ENCODE results near the gene SH3PXD2B. TPM values are rescaled to one million over a fixed set of nuclear protein-coding genes. Genes with fewer than 3 reads are reported as not detected.
"Not testable (repeated sequence)": the region's sequence is repeated elsewhere in the genome, so short reads cannot be mapped to it uniquely, and the experiment has no call there.

Gene SH3PXD2B
- polyA plus RNA-seq, 3 donors = 0.19 to 0.77 (median 0.31) TPM

DNA sequence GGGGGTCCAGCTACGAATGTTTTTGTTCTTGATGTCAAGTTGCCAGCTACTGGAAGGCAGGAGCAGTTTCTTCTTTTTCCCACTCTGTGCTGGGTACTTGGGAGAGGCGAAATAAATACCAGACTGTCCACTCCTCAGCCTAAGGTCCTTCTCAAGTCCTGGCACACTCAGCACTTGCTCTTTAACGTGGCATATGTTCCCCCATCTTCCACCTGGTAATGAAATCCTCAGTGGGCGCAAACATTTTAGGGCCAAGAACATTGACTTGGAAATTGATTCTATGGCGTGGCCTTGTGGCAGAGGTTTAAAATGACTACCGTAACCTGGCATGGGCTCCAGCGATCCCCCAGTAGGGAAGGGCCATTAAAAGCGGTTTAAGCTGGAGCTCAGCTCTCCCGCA lies 119.7 kb downstream of the SH3PXD2B start:
- Mint-ChIP-seq H3K27me3 (ENCODE audit: low read depth in 3 of 3) (peaks cover 2 to 8% (median 3%) of the 10 kb centered on the region in 3 donors), H3K4me1 (no peaks in the 10 kb centered on the region), H3K27ac (no peak overlapping the region), H3K4me3 (no peak overlapping the region), H3K9me3 (no peaks in the 10 kb centered on the region), H3K36me3 (no peaks in the 10 kb centered on the region)
- intact Hi-C loops (cut with micrococcal nuclease) = no loop called here
- Histone ChIP-seq H3K27ac (ENCODE audit: low read depth in 1 of 2, low read length in 2 of 2) (no peak overlapping the region), H4K20me1 (ENCODE audit: insufficient read depth, low read length) (no peaks in the 10 kb centered on the region), H3K9me3 (replicated peaks in 1 of 2; ENCODE audit: control insufficient read depth in 1 of 2, insufficient read depth in 1 of 2, low read length in 2 of 2) (no peaks in the 10 kb centered on the region), H3K4me3 (replicated peaks in 1 of 3; ENCODE audit: low read depth in 2 of 3, low read length in 3 of 3) (no peak overlapping the region), H3K9ac (ENCODE audit: insufficient read depth, low read length, poor library complexity, severe bottlenecking) (no peak overlapping the region), H3K79me2 (ENCODE audit: insufficient read depth, low read length) (no peaks in the 10 kb centered on the region), H3K27me3 (ENCODE audit: control insufficient read depth in 2 of 2, insufficient read depth in 2 of 2, low read length in 2 of 2) (no peaks in the 10 kb centered on the region), H3K4me2 (replicated peaks; ENCODE audit: extremely low read depth, low read length, poor library complexity, severe bottlenecking) (no peak overlapping the region), H2AFZ (ENCODE audit: insufficient read depth, low read depth, low read length, poor library complexity, severe bottlenecking) (no peak overlapping the region), H3K36me3 (replicated peaks in 1 of 2; ENCODE audit: control insufficient read depth in 1 of 2, insufficient read depth in 2 of 2, low read length in 2 of 2) (no peaks in the 10 kb centered on the region), H3K4me1 (ENCODE audit: control insufficient read depth in 1 of 2, insufficient read depth in 2 of 2, low read length in 2 of 2) (no peaks in the 10 kb centered on the region)
- 97% methylated on average over 3 of the region's 9 CpGs for WGBS (ENCODE audit: insufficient coverage)
- DNase-seq = no peak
- TF ChIP-seq, protein P1, sequence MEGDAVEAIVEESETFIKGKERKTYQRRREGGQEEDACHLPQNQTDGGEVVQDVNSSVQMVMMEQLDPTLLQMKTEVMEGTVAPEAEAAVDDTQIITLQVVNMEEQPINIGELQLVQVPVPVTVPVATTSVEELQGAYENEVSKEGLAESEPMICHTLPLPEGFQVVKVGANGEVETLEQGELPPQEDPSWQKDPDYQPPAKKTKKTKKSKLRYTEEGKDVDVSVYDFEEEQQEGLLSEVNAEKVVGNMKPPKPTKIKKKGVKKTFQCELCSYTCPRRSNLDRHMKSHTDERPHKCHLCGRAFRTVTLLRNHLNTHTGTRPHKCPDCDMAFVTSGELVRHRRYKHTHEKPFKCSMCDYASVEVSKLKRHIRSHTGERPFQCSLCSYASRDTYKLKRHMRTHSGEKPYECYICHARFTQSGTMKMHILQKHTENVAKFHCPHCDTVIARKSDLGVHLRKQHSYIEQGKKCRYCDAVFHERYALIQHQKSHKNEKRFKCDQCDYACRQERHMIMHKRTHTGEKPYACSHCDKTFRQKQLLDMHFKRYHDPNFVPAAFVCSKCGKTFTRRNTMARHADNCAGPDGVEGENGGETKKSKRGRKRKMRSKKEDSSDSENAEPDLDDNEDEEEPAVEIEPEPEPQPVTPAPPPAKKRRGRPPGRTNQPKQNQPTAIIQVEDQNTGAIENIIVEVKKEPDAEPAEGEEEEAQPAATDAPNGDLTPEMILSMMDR (IDR thresholded peaks at IDR 0.05) = no peak

DNA sequence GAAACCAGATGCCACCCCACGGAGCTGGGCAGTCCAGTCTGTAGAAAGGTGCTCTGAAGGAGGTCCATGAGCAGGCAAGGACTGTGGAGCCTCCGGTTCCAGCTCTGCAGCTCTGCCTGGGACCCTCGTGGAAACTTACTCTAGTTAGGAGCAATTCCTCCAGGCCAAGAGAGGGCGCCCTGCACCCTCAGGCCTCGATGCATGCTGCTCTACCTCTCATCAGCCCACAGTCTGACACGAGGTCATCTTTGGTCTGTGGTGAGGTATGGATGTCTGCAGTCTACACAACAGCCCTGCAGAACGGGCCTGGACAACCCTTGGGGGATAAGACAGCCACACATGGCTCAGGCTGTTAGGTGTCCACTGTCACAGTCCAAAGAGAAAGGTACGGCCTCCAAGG lies 120.1 kb downstream of the SH3PXD2B start:
- no peaks in the 10 kb centered on the region for H3K4me1 ChIP-seq (ENCODE audit: control insufficient read depth in 1 of 2, insufficient read depth in 2 of 2, low read length in 2 of 2)
- no peak overlapping the region for H3K4me3 Mint-ChIP-seq
- peaks cover 2 to 8% (median 4%) of the 10 kb centered on the region in 3 donors for H3K27me3 Mint-ChIP-seq (ENCODE audit: low read depth in 3 of 3)
- no peaks in the 10 kb centered on the region for H3K36me3 Mint-ChIP-seq
- no peaks in the 10 kb centered on the region for H3K9me3 ChIP-seq (replicated peaks in 1 of 2; ENCODE audit: control insufficient read depth in 1 of 2, insufficient read depth in 1 of 2, low read length in 2 of 2)
- no peaks in the 10 kb centered on the region for H3K36me3 ChIP-seq (replicated peaks in 1 of 2; ENCODE audit: control insufficient read depth in 1 of 2, insufficient read depth in 2 of 2, low read length in 2 of 2)
- H3K4me2 ChIP-seq (replicated peaks; ENCODE audit: extremely low read depth, low read length, poor library complexity, severe bottlenecking) = no peak overlapping the region
- DNase-seq = no peak
- no peak overlapping the region for H3K4me3 ChIP-seq (replicated peaks in 1 of 3; ENCODE audit: low read depth in 2 of 3, low read length in 3 of 3)
- H3K27me3 ChIP-seq (ENCODE audit: control insufficient read depth in 2 of 2, insufficient read depth in 2 of 2, low read length in 2 of 2) = no peaks in the 10 kb centered on the region
- TF ChIP-seq, protein P1 (IDR thresholded peaks at IDR 0.05) = no peak
- H3K9ac ChIP-seq (ENCODE audit: insufficient read depth, low read length, poor library complexity, severe bottlenecking) = no peak overlapping the region
- no peaks in the 10 kb centered on the region for H4K20me1 ChIP-seq (ENCODE audit: insufficient read depth, low read length)
- H3K27ac ChIP-seq (ENCODE audit: low read depth in 1 of 2, low read length in 2 of 2) = no peak overlapping the region
- 98% methylated on average over 6 of the region's 8 CpGs for WGBS (ENCODE audit: insufficient coverage)
- H3K4me1 Mint-ChIP-seq = no peaks in the 10 kb centered on the region
- intact Hi-C loops (cut with micrococcal nuclease) = no loop called here
- H3K9me3 Mint-ChIP-seq = no peaks in the 10 kb centered on the region
- no peak overlapping the region for H2AFZ ChIP-seq (ENCODE audit: insufficient read depth, low read depth, low read length, poor library complexity, severe bottlenecking)
- no peaks in the 10 kb centered on the region for H3K79me2 ChIP-seq (ENCODE audit: insufficient read depth, low read length)
- H3K27ac Mint-ChIP-seq = no peak overlapping the region

DNA sequence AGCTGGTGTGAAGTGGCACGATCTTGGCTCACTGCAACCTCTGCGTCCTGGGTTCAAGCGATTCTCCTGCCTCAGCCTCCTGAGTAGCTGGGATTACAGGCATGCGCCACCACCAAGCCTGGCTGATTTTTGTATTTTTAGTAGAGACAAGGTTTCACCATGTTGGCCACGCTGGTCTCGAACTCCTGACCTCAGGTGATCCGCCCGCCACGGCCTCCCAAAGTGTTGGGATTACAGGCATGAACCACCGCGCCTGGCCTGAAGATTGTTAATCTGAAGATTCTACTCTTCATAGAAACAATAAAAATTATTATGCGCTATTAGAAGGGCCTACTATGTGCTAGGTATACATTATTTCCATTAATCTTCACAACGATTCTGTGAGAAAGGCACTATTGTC lies 127.4 kb downstream of the SH3PXD2B start:
- H3K4me1 Mint-ChIP-seq; H3K36me3 Mint-ChIP-seq; H3K9ac ChIP-seq (ENCODE audit: insufficient read depth, low read length, poor library complexity, severe bottlenecking); H3K79me2 ChIP-seq (ENCODE audit: insufficient read depth, low read length); DNase-seq; H3K27ac ChIP-seq (ENCODE audit: low read depth in 1 of 2, low read length in 2 of 2); H3K4me2 ChIP-seq (replicated peaks; ENCODE audit: extremely low read depth, low read length, poor library complexity, severe bottlenecking); H3K27me3 Mint-ChIP-seq (ENCODE audit: low read depth in 3 of 3); H3K36me3 ChIP-seq (replicated peaks in 1 of 2; ENCODE audit: control insufficient read depth in 1 of 2, insufficient read depth in 2 of 2, low read length in 2 of 2); H3K27ac Mint-ChIP-seq; H3K27me3 ChIP-seq (ENCODE audit: control insufficient read depth in 2 of 2, insufficient read depth in 2 of 2, low read length in 2 of 2); H2AFZ ChIP-seq (ENCODE audit: insufficient read depth, low read depth, low read length, poor library complexity, severe bottlenecking); intact Hi-C loops (cut with micrococcal nuclease); H3K4me1 ChIP-seq (ENCODE audit: control insufficient read depth in 1 of 2, insufficient read depth in 2 of 2, low read length in 2 of 2); H3K9me3 Mint-ChIP-seq; H4K20me1 ChIP-seq (ENCODE audit: insufficient read depth, low read length); H3K9me3 ChIP-seq (replicated peaks in 1 of 2; ENCODE audit: control insufficient read depth in 1 of 2, insufficient read depth in 1 of 2, low read length in 2 of 2); H3K4me3 ChIP-seq (replicated peaks in 1 of 3; ENCODE audit: low read depth in 2 of 3, low read length in 3 of 3); H3K4me3 Mint-ChIP-seq: not testable (repeated sequence)
- WGBS (ENCODE audit: insufficient coverage) = 100% methylated on average over 2 of the region's 13 CpGs

All from CD14-positive monocyte (primary cell).